IMR-90 (cell line): Measurements from ENCODE around the gene DCD. TPM values are rescaled to one million over a fixed set of nuclear protein-coding genes. Genes with fewer than 3 reads are reported as not detected.

Experiments used
- ATAC-seq: fragments of 200-7000 bp; cut with Tn5 transposase; 2 replicates; pipeline ENCODE4 v1.9.1; 2020; ENCODE audit warnings: low read depth, mild to moderate bottlenecking, moderate library complexity
- BruUV-seq: library from RNA; stranded (reverse); fragments of 400-500 nt; replicated peaks from 2 replicates; lab custom pipeline; 2021; lab: Mats Ljungman, UMichigan
- CTCF ChIA-PET: fragments of 300-600 bp; formaldehyde crosslinking; extraction: SDS; loops from one replicate; lab custom pipeline; 2021; ENCODE audit warnings: antibody characterized with exemption; lab: Yijun Ruan, JAX
- POLR2A ChIA-PET: fragments of 300-600 bp; sonication (Branson Sonifier 250); formaldehyde crosslinking; loops from one replicate; lab custom pipeline; 2022; ENCODE audit warnings: antibody characterized with exemption; ENCODE audit not compliant: unreplicated experiment; lab: Charles Lee
- DNase-seq: peaks from one replicate; pipeline ENCODE4 v3.0.0; 2013
- H2AFZ ChIP-seq: replicated peaks from 2 replicates; pipeline ENCODE3; 2013; ENCODE audit warnings: low read length, mild to moderate bottlenecking; ENCODE audit not compliant: poor library complexity
- H2AK5ac ChIP-seq: 2 replicates; pipeline ENCODE4 v1.6.1; 2013; ENCODE audit warnings: low read depth, low read length, inconsistent platforms
- H2AK9ac ChIP-seq: replicated peaks from 2 replicates; pipeline ENCODE3; 2013; ENCODE audit warnings: mild to moderate bottlenecking, low read depth, low read length, moderate library complexity; ENCODE audit not compliant: poor library complexity
- H2BK120ac ChIP-seq: 2 replicates; pipeline ENCODE4 v1.6.1; 2013; ENCODE audit warnings: low read depth, low read length, inconsistent platforms
- H2BK15ac ChIP-seq: 3 replicates; pipeline ENCODE4 v1.6.1; 2013; ENCODE audit warnings: low read depth, low read length, inconsistent platforms
- H2BK20ac ChIP-seq: 2 replicates; pipeline ENCODE4 v1.6.1; 2013; ENCODE audit warnings: low read depth, mild to moderate bottlenecking, inconsistent platforms, low read length, moderate library complexity
- H2BK5ac ChIP-seq: 2 replicates; pipeline ENCODE4 v1.6.1; 2013; ENCODE audit warnings: mild to moderate bottlenecking, low read depth, low read length, inconsistent platforms; ENCODE audit not compliant: poor library complexity, severe bottlenecking
- H3K14ac ChIP-seq: replicated peaks from 2 replicates; pipeline ENCODE4 v1.6.1; 2013; ENCODE audit warnings: low read depth, low read length, inconsistent platforms
- H3K18ac ChIP-seq: 2 replicates; pipeline ENCODE4 v1.6.1; 2013; ENCODE audit warnings: low read depth, low read length, control low read depth
- H3K23ac ChIP-seq: 2 replicates; pipeline ENCODE4 v1.6.1; 2013; ENCODE audit warnings: low read depth, low read length, inconsistent platforms
- H3K27ac ChIP-seq: 2 replicates; pipeline ENCODE4 v1.5.1; 2013; ENCODE audit warnings: mild to moderate bottlenecking, control low read depth, low read length; ENCODE audit not compliant: insufficient read depth
- H3K27me3 ChIP-seq: 2 replicates; pipeline ENCODE4 v1.6.1; 2013; ENCODE audit warnings: low read length; ENCODE audit not compliant: control insufficient read depth, insufficient read depth
- H3K36me3 ChIP-seq: 2 replicates; pipeline ENCODE4 v1.6.1; 2013; ENCODE audit warnings: low read length, mixed read lengths; ENCODE audit not compliant: control insufficient read depth, insufficient read depth
- H3K4ac ChIP-seq: 2 replicates; pipeline ENCODE4 v1.6.1; 2013; ENCODE audit warnings: low read depth, low read length, inconsistent platforms
- H3K4me1 ChIP-seq: 2 replicates; pipeline ENCODE4 v1.6.1; 2013; ENCODE audit warnings: low read length, mixed read lengths; ENCODE audit not compliant: control insufficient read depth, insufficient read depth
- H3K4me2 ChIP-seq: 2 replicates; pipeline ENCODE4 v1.6.1; 2013; ENCODE audit warnings: low read depth, mild to moderate bottlenecking, control low read depth, low read length, moderate library complexity
- H3K4me3 ChIP-seq: 2 replicates; pipeline ENCODE4 v1.5.1; 2013; ENCODE audit warnings: low read depth, mild to moderate bottlenecking, control low read depth, low read length, moderate library complexity; ENCODE audit not compliant: insufficient read depth
- H3K56ac ChIP-seq: 2 replicates; pipeline ENCODE4 v1.6.1; 2013; ENCODE audit warnings: low read length, inconsistent platforms; ENCODE audit not compliant: insufficient read depth; ENCODE audit errors: extremely low read depth
- H3K79me1 ChIP-seq, 2 experiments: 2 replicates each; pipeline ENCODE4 v1.6.1; 2013; ENCODE audit warnings: low read length in 2 of 2, inconsistent platforms in 1 of 2, low read depth in 1 of 2
- H3K9ac ChIP-seq: 2 replicates; pipeline ENCODE4 v1.6.1; 2013; ENCODE audit warnings: low read depth, low read length, control low read depth
- H3K9me1 ChIP-seq: 2 replicates; pipeline ENCODE4 v1.6.1; 2013; ENCODE audit warnings: low read length, inconsistent platforms; ENCODE audit not compliant: insufficient read depth
- H3K9me3 ChIP-seq: 2 replicates; pipeline ENCODE4 v1.6.1; 2013; ENCODE audit warnings: low read length; ENCODE audit not compliant: control insufficient read depth, insufficient read depth
- H4K20me1 ChIP-seq: 2 replicates; pipeline ENCODE4 v1.6.1; 2013; ENCODE audit warnings: low read length, inconsistent platforms; ENCODE audit not compliant: insufficient read depth
- H4K5ac ChIP-seq: 2 replicates; pipeline ENCODE4 v1.6.1; 2013; ENCODE audit warnings: mild to moderate bottlenecking, low read depth, low read length, control low read depth
- H4K8ac ChIP-seq, 2 experiments: 2 replicates each; pipeline ENCODE4 v1.6.1; 2013; ENCODE audit warnings: low read depth in 2 of 2, low read length in 2 of 2, control low read depth in 1 of 2, inconsistent platforms in 1 of 2
- H4K91ac ChIP-seq: 2 replicates; pipeline ENCODE4 v1.6.1; 2013; ENCODE audit warnings: low read depth, low read length, inconsistent platforms; ENCODE audit not compliant: insufficient read depth
- BHLHE40 ChIP-seq: fragments of 150-350 bp; IDR thresholded peaks from 2 replicates; pipeline ENCODE4 v1.6.1; 2016; ENCODE audit warnings: mild to moderate bottlenecking, low read depth, low read length
- CEBPB ChIP-seq: IDR thresholded peaks from 2 replicates; pipeline ENCODE4 v1.6.1; 2012; ENCODE audit warnings: low read depth, low read length, improper control_type of control experiment
- CHD1 ChIP-seq: IDR thresholded peaks from 2 replicates; pipeline ENCODE4 v1.6.1; 2012; ENCODE audit warnings: low read depth, low read length, improper control_type of control experiment
- CTCF ChIP-seq: conservative IDR thresholded peaks from 2 replicates; pipeline ENCODE4 v1.5.1; 2012; ENCODE audit warnings: mild to moderate bottlenecking, low read depth, low read length, improper control_type of control experiment
- FOS ChIP-seq: fragments of 150-350 bp; IDR thresholded peaks from 2 replicates; pipeline ENCODE4 v1.6.1; 2016; ENCODE audit warnings: low read depth, low read length
- MAFK ChIP-seq: IDR thresholded peaks from 2 replicates; pipeline ENCODE4 v1.6.1; 2012; ENCODE audit warnings: low read depth, low read length, improper control_type of control experiment
- MXI1 ChIP-seq: IDR thresholded peaks from 2 replicates; pipeline ENCODE4 v1.6.1; 2012; ENCODE audit warnings: low read depth, mild to moderate bottlenecking, low read length, moderate library complexity, borderline replicate concordance
- NFE2L2 ChIP-seq: fragments of 150-350 bp; IDR thresholded peaks from 2 replicates; pipeline ENCODE4 v1.6.1; 2016; ENCODE audit warnings: low read depth, mild to moderate bottlenecking, low read length
- RFX5 ChIP-seq: IDR thresholded peaks from 2 replicates; pipeline ENCODE4 v1.8.0; 2012; ENCODE audit warnings: low read depth, mild to moderate bottlenecking, low read length, moderate library complexity
- SMC3 ChIP-seq: fragments of 150-350 bp; IDR thresholded peaks from 2 replicates; pipeline ENCODE4 v1.6.1; 2016; ENCODE audit warnings: low read depth, mild to moderate bottlenecking, antibody characterized with exemption, low read length, moderate library complexity
- USF2 ChIP-seq: fragments of 150-350 bp; IDR thresholded peaks from 2 replicates; pipeline ENCODE4 v1.6.1; 2017; ENCODE audit warnings: mild to moderate bottlenecking, antibody characterized with exemption, low read length, low read depth
- WGBS, 2 experiments: methylation state at CpG; one replicate each; pipeline versions ENCODE4 v1.1.5 to v1.1.7; 2013; ENCODE audit warnings: missing lambda C conversion rate in 2 of 2; ENCODE audit not compliant: insufficient read length in 1 of 2; ENCODE audit errors: extremely low coverage in 2 of 2; 5-methylcytosine and 5-hydroxymethylcytosine counted together
- dilution Hi-C: fragments of 300-500 bp; cut with HindIII; formaldehyde crosslinking; loops from one replicate; pipeline ENCODE4 v1.14.3; 2018; ENCODE audit warnings: low sequenced_read_pairs; ENCODE audit not compliant: unreplicated experiment
- in situ Hi-C: fragments of 300-500 bp; cut with MboI; formaldehyde crosslinking; loops from 3 replicates; pipeline ENCODE4 v1.14.3; 2019; ENCODE audit warnings: low sequenced_read_pairs, inconsistent platforms, mixed read lengths
- intact Hi-C: fragments of 100-400 bp; cut with micrococcal nuclease; formaldehyde crosslinking; loops from 2 replicates; pipeline ENCODE4 v1.10.0; 2022
- polyA plus RNA-seq, 3 experiments: library from polyadenylated mRNA; depleted of rRNA; stranded (reverse); fragments of >200 nt; gene quantifications; 2 replicates each; pipeline ENCODE4 v1.2.3, GENCODE V29; 2012; ENCODE audit warnings: low replicate concordance in 1 of 3
- total RNA-seq: library from RNA; depleted of rRNA; stranded (reverse); fragments of >200 nt; gene quantifications from 2 replicates; pipeline ENCODE4 v1.2.3, GENCODE V29; 2012
- TF ChIP-seq, protein P1 (sequence below): fragments of 150-350 bp; IDR thresholded peaks from 2 replicates; pipeline ENCODE4 v1.6.1; 2016; ENCODE audit warnings: low read depth, mild to moderate bottlenecking, low read length, moderate library complexity, borderline replicate concordance

DCD gene
- total and polyA plus RNA-seq, 2 of the 4 experiments (the other 2 are of a cell fraction): not detected

DNA sequence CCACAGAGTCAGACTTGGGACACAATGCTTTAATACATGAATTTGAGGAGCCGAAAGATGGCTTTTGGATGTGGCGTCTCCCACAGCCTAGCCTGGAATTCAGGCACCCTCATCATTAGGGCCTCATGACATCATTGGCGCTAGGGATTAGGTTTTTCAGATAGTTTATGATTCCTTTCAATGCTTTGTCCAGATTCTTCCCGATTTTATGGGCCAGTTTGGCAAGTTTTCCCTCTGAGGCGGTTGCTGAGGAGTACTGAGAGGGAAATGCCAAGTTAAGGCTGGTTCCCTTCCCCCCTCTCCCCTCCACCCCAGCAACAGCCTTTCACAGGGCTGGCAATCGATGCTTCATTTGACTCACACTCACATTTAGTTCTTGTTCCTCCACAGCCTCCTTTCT lies 40.0 kb downstream of the DCD start:
- no peaks in the 10 kb centered on the region for H3K36me3 ChIP-seq
- no peak overlapping the region for H4K8ac ChIP-seq
- H3K27me3 ChIP-seq: peaks cover 4% of the 10 kb centered on the region
- H3K4me3 ChIP-seq: no peak overlapping the region
- POLR2A ChIA-PET: no interaction called here
- no peak overlapping the region for H2BK20ac ChIP-seq
- no peak overlapping the region for H3K9ac ChIP-seq
- no peak overlapping the region for H2BK5ac ChIP-seq
- intact Hi-C loops: no loop called here
- no peak overlapping the region for H3K56ac ChIP-seq
- in situ Hi-C loops: no loop called here
- no peak overlapping the region for H2AFZ ChIP-seq
- H4K20me1 ChIP-seq: no peaks in the 10 kb centered on the region
- H3K27ac ChIP-seq: no peak overlapping the region
- CTCF ChIA-PET: no interaction called here
- H4K5ac ChIP-seq: no peak overlapping the region
- H2BK15ac ChIP-seq: no peak overlapping the region
- no peak for TF ChIP-seq CTCF
- TF ChIP-seq MXI1: no peak
- no peak for TF ChIP-seq BHLHE40
- TF ChIP-seq NFE2L2: no peak
- no peak for TF ChIP-seq RFX5
- TF ChIP-seq FOS: no peak
- no peak for TF ChIP-seq CEBPB
- no peak for TF ChIP-seq SMC3
- TF ChIP-seq, protein P1, sequence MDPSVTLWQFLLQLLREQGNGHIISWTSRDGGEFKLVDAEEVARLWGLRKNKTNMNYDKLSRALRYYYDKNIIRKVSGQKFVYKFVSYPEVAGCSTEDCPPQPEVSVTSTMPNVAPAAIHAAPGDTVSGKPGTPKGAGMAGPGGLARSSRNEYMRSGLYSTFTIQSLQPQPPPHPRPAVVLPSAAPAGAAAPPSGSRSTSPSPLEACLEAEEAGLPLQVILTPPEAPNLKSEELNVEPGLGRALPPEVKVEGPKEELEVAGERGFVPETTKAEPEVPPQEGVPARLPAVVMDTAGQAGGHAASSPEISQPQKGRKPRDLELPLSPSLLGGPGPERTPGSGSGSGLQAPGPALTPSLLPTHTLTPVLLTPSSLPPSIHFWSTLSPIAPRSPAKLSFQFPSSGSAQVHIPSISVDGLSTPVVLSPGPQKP: no peak
- TF ChIP-seq MAFK: no peak
- TF ChIP-seq USF2: no peak
- no peak for TF ChIP-seq CHD1
- no peaks in the 10 kb centered on the region for H3K9me1 ChIP-seq
- no peak overlapping the region for H3K4me2 ChIP-seq
- DNase-seq (no peak), ATAC-seq (no peak)
- dilution Hi-C loops: no loop called here
- H2AK5ac ChIP-seq: no peak overlapping the region
- H3K23ac ChIP-seq: no peak overlapping the region
- BruUV-seq: no TSS peak
- WGBS, 2 experiments: 14% methylated on average over 1 of the region's 6 CpGs; no CpG with 5 or more reads in 1 of the 2 experiments
- H3K18ac ChIP-seq: no peak overlapping the region
- H2BK120ac ChIP-seq: no peak overlapping the region
- no peak overlapping the region for H3K14ac ChIP-seq
- no peak overlapping the region for H4K91ac ChIP-seq
- H3K9me3 ChIP-seq: no peaks in the 10 kb centered on the region
- H3K4ac ChIP-seq: no peak overlapping the region
- H3K4me1 ChIP-seq: no peaks in the 10 kb centered on the region
- H2AK9ac ChIP-seq: no peak overlapping the region
- H3K79me1 ChIP-seq: no peaks in the 10 kb centered on the region
